Stimulated activated naive CD8-positive, alpha-beta T cell treated with anti-CD3 and anti-CD28 coated beads, Interleukin-15, Interleukin-2, amounts not matched to agents 100 U/mL and 50 U/mL, for 24 hours (primary cell): Measurements from ENCODE around the gene ZNF682.
"Not testable (repeated sequence)": the region's sequence is repeated elsewhere in the genome, so short reads cannot be mapped to it uniquely, and the experiment has no call there.

ENCODE experiments used
- ATAC-seq: fragments of 150-1000 bp; cut with Tn5 transposase; one replicate; pipeline ENCODE4 v1.10.0; 2021
- DNase-seq: peaks from one replicate; pipeline ENCODE4 v3.0.0; 2021

The ZNF682 gene

GRCh38 chr19:20039203-20039723, at the start of gene ZNF682:
TSS of gene ZNF682 (minus strand) at chr19:20039505. CDS start at chr19:20039345, 160 bp downstream.
- DNase-seq (peak; percentile 95), ATAC-seq (peak; percentile 99)

- DNase-seq, ATAC-seq: not testable (repeated sequence)
These were observed 43.6 kb upstream of the ZNF682 start for GRCh38 chr19:20082876-20083275.

GRCh38 chr19:20082232-20082833, 43.0 kb upstream of the ZNF682 start:
- DNase-seq, ATAC-seq: not testable (repeated sequence)

- ATAC-seq (no peak), DNase-seq (no peak)
These were observed 41.4 kb upstream of the ZNF682 start for GRCh38 chr19:20080656-20081055.

GRCh38 chr19:20079476-20079875, 40.2 kb upstream of the ZNF682 start:
- ATAC-seq (no peak), DNase-seq (no peak)

GRCh38 chr19:20078581-20079031, 39.3 kb upstream of the ZNF682 start:
- ATAC-seq (no peak), DNase-seq (peak; percentile 27)

GRCh38 chr19:20077791-20078463, 38.6 kb upstream of the ZNF682 start, which contains the start of gene ZNF90:
TSS of gene ZNF90 (plus strand) at chr19:20078000. CDS start at chr19:20078133, 133 bp downstream.
- ATAC-seq = peak; percentile 97
- DNase-seq = peak; percentile 84

GRCh38 chr19:20072936-20073335, 33.6 kb upstream of the ZNF682 start:
- DNase-seq (no peak), ATAC-seq (no peak)

- DNase-seq = no peak
- ATAC-seq = no peak
These were observed 31.4 kb upstream of the ZNF682 start for GRCh38 chr19:20070691-20071090.

GRCh38 chr19:20068559-20068958, 29.3 kb upstream of the ZNF682 start:
- not testable (repeated sequence) for ATAC-seq, DNase-seq

GRCh38 chr19:20067943-20068342, 28.6 kb upstream of the ZNF682 start:
- ATAC-seq (no peak), DNase-seq (no peak)

- no peak for ATAC-seq
- no peak for DNase-seq
These were observed 27.6 kb upstream of the ZNF682 start for GRCh38 chr19:20066861-20067260.

- ATAC-seq (no peak), DNase-seq (no peak)
These were observed 21.0 kb upstream of the ZNF682 start for GRCh38 chr19:20060282-20060681.

- not testable (repeated sequence) for ATAC-seq, DNase-seq
These were observed 19.4 kb upstream of the ZNF682 start for GRCh38 chr19:20058738-20059137.

- ATAC-seq (peak; percentile 96), DNase-seq (peak; percentile 69)
These were observed 12.8 kb upstream of the ZNF682 start for GRCh38 chr19:20051841-20052768.

- not testable (repeated sequence) for ATAC-seq, DNase-seq
These were observed 6.4 kb upstream of the ZNF682 start for GRCh38 chr19:20045742-20046141.

GRCh38 chr19:20044663-20045062, 5.4 kb upstream of the ZNF682 start:
- DNase-seq = no peak
- ATAC-seq = no peak

GRCh38 chr19:20038358-20039202, 725 bp downstream of the ZNF682 start:
- ATAC-seq (no peak), DNase-seq (no peak)

- ATAC-seq = no peak
- DNase-seq = no peak
These were observed 3.4 kb downstream of the ZNF682 start for GRCh38 chr19:20035935-20036334.

- DNase-seq (no peak), ATAC-seq (no peak)
These were observed 10.7 kb downstream of the ZNF682 start for GRCh38 chr19:20028611-20029010.

GRCh38 chr19:20005741-20006140, 33.6 kb downstream of the ZNF682 start:
- DNase-seq = no peak
- no peak for ATAC-seq
